Neural progenitor cell (in vitro differentiated cells): ENCODE data around the gene SMAD4.

Experiments used
- CTCF ChIP-seq: fragments of 200-600 bp; sonication (generic); IDR thresholded peaks from 2 replicates; pipeline ENCODE4 v1.5.1; 2017; ENCODE audit warnings: antibody characterized with exemption, mild to moderate bottlenecking
- EZH2 ChIP-seq: fragments of 200-600 bp; sonication (generic); IDR thresholded peaks from 2 replicates; pipeline ENCODE4 v1.6.1; 2017; ENCODE audit warnings: antibody characterized with exemption, mild to moderate bottlenecking, moderate library complexity
- EZH2phosphoT487 ChIP-seq: fragments of 200-600 bp; sonication (generic); IDR thresholded peaks from 2 replicates; pipeline ENCODE4 v1.6.1; 2017; ENCODE audit warnings: antibody characterized with exemption

GRCh38 chr18:51037230-51037629, 7.2 kb downstream of the SMAD4 start:
- TF ChIP-seq CTCF (no peak), EZH2 (no peak), EZH2phosphoT487 (no peak)
